RWPE1 (cell line): ENCODE data around the gene CCNI2.

Experiments
- CTCF ChIA-PET: fragments of 350-600 bp; sonication (Branson Sonifier 250); formaldehyde crosslinking; extraction: SDS; loops from one replicate; lab custom pipeline; 2021; lab: Yijun Ruan, JAX
- POLR2A ChIA-PET: fragments of 400-600 bp; formaldehyde crosslinking; extraction: SDS; loops from one replicate; lab custom pipeline; 2020; ENCODE audit warnings: antibody characterized with exemption; ENCODE audit not compliant: low non-redundant PET; lab: Yijun Ruan, JAX
- DNase-seq: peaks from one replicate; pipeline ENCODE4 v3.0.0; 2012; ENCODE audit warnings: low spot score
- H3K27ac ChIP-seq: fragments of 450-650 bp; 2 replicates; pipeline ENCODE4 v1.5.1; 2017
- CTCF ChIP-seq: fragments of 450-650 bp; conservative IDR thresholded peaks from 2 replicates; pipeline ENCODE4 v1.5.1; 2017; ENCODE audit warnings: low read depth, mild to moderate bottlenecking

The CCNI2 gene

GRCh38 chr5:132788508-132788907 lies 41.3 kb downstream of the CCNI2 start:
- DNase-seq, result no peak
- ChIA-PET CTCF (no interaction called here), POLR2A (no interaction called here)
- TF ChIP-seq CTCF, result no peak
- no peak overlapping the region for H3K27ac ChIP-seq

GRCh38 chr5:132788990-132789886 lies 42.0 kb downstream of the CCNI2 start:
- CTCF ChIA-PET, result interaction anchor here (0.7 kb wide), 2 partner anchors 14 to 45 kb away, joined by 3 to 5 read pairs; no protein-coding TSS in a partner anchor
- no peak for TF ChIP-seq CTCF
- no peak overlapping the region for H3K27ac ChIP-seq
- DNase-seq, result no peak
- POLR2A ChIA-PET, result no interaction called here

- CTCF ChIA-PET, result interaction anchor here (0.7 to 0.9 kb wide), 2 partner anchors 13 to 269 kb away, joined by 3 read pairs; no protein-coding TSS in a partner anchor
- no peak for TF ChIP-seq CTCF
- POLR2A ChIA-PET, result no interaction called here
- no peak overlapping the region for H3K27ac ChIP-seq
- no peak for DNase-seq
Observed at GRCh38 chr5:132790201-132790865, 43.1 kb downstream of the CCNI2 start.

GRCh38 chr5:132791026-132791425 lies 43.8 kb downstream of the CCNI2 start:
- ChIA-PET CTCF (no interaction called here), POLR2A (no interaction called here)
- no peak for DNase-seq
- no peak for TF ChIP-seq CTCF
- no peak overlapping the region for H3K27ac ChIP-seq

- no peak for TF ChIP-seq CTCF
- no peak overlapping the region for H3K27ac ChIP-seq
- CTCF ChIA-PET, result interaction anchor here (0.9 to 2.8 kb wide), 3 partner anchors 20 to 43 kb away, joined by 3 to 16 read pairs (median 8); no protein-coding TSS in a partner anchor
- POLR2A ChIA-PET, result no interaction called here
- DNase-seq, result no peak
Observed at GRCh38 chr5:132797651-132798050, 50.4 kb downstream of the CCNI2 start.

- CTCF ChIA-PET, result interaction anchor here (2.8 kb wide), 1 partner anchor 20 kb away, joined by 16 read pairs; no protein-coding TSS in a partner anchor
Observed at GRCh38 chr5:132799392-132799791, 52.2 kb downstream of the CCNI2 start.

More at GRCh38 chr5:132799392-132799791, 52.2 kb downstream of the CCNI2 start:
- POLR2A ChIA-PET, result interaction anchor here (0.5 kb wide), 1 partner anchor 248 kb away, joined by 3 read pairs; no protein-coding TSS in a partner anchor
- H3K27ac ChIP-seq, result peak overlapping the region; percentile 38
- peak; percentile 48 for DNase-seq
- no peak for TF ChIP-seq CTCF
